HG03280 (cell line): ENCODE measurements around the gene PLCH1.

Experiments
- ATAC-seq: cut with Tn5 transposase; IDR thresholded peaks from one replicate; pipeline ENCODE4 v1.9.1; 2021; ENCODE audit warnings: mild to moderate bottlenecking, moderate library complexity; ENCODE audit not compliant: unreplicated experiment

The PLCH1 gene

GRCh38 chr3:155744626-155745324, at the start of gene PLCH1:
Gene PLCH1 (minus strand): TSS chr3:155745071. CDS start chr3:155704224, 40,847 bp downstream.
- ATAC-seq = no peak

GRCh38 chr3:155792532-155792931, 47.7 kb upstream of the PLCH1 start:
- ATAC-seq = no peak

GRCh38 chr3:155791190-155791589, 46.3 kb upstream of the PLCH1 start:
- no peak for ATAC-seq

- no peak for ATAC-seq
Measured at GRCh38 chr3:155790272-155790925, 45.5 kb upstream of the PLCH1 start.

- ATAC-seq = no peak
Measured at GRCh38 chr3:155785662-155786295, 40.9 kb upstream of the PLCH1 start.

GRCh38 chr3:155782390-155782953, 37.6 kb upstream of the PLCH1 start:
- no peak for ATAC-seq

GRCh38 chr3:155780291-155780690, 35.4 kb upstream of the PLCH1 start:
- no peak for ATAC-seq

- ATAC-seq = no peak
Measured at GRCh38 chr3:155778462-155778861, 33.6 kb upstream of the PLCH1 start.

GRCh38 chr3:155772801-155773200, 27.9 kb upstream of the PLCH1 start:
- ATAC-seq = no peak

- ATAC-seq = no peak
Measured at GRCh38 chr3:155771126-155771525, 26.3 kb upstream of the PLCH1 start.

GRCh38 chr3:155766206-155766605, 21.3 kb upstream of the PLCH1 start:
- ATAC-seq = no peak

- ATAC-seq = no peak
Measured at GRCh38 chr3:155763870-155764463, 19.1 kb upstream of the PLCH1 start.

GRCh38 chr3:155760653-155761052, 15.8 kb upstream of the PLCH1 start:
- ATAC-seq = no peak

- ATAC-seq = no peak
Measured at GRCh38 chr3:155757577-155757976, 12.7 kb upstream of the PLCH1 start.

GRCh38 chr3:155753038-155753639, 8.3 kb upstream of the PLCH1 start:
- ATAC-seq = no peak

GRCh38 chr3:155748611-155749365, 3.9 kb upstream of the PLCH1 start:
- no peak for ATAC-seq

- no peak for ATAC-seq
Measured at GRCh38 chr3:155747946-155748290, 3.0 kb upstream of the PLCH1 start.

GRCh38 chr3:155747286-155747945, 2.5 kb upstream of the PLCH1 start:
- no peak for ATAC-seq

- no peak for ATAC-seq
Measured at GRCh38 chr3:155746703-155747102, 1.8 kb upstream of the PLCH1 start.
